B cell (primary cell): ENCODE data around the gene HDDC2. TPM values are rescaled to one million over a fixed set of nuclear protein-coding genes. Genes with fewer than 3 reads are reported as not detected.

ENCODE experiments used
- ATAC-seq: fragments of 200-7000 bp; cut with Tn5 transposase; one replicate; pipeline ENCODE4 v1.10.0; 2021; ENCODE audit warnings: low read depth, mild to moderate bottlenecking, moderate number of reproducible peaks, moderate library complexity
- CTCF ChIA-PET: fragments of 350-600 bp; sonication (Branson Sonifier 250); formaldehyde crosslinking; loops from one replicate; lab custom pipeline; 2021; ENCODE audit warnings: antibody characterized with exemption, inconsistent platforms; lab: Charles Lee
- POLR2A ChIA-PET: fragments of 350-600 bp; sonication (Branson Sonifier 250); formaldehyde crosslinking; loops from one replicate; lab custom pipeline; 2021; ENCODE audit warnings: antibody characterized with exemption; lab: Charles Lee
- DNase-seq: peaks from one replicate; pipeline ENCODE4 v3.0.0; 2013
- H2AFZ ChIP-seq: 2 replicates; pipeline ENCODE4 v1.6.1; 2012; ENCODE audit warnings: mild to moderate bottlenecking, low read depth, low read length; ENCODE audit not compliant: insufficient read depth, poor library complexity, severe bottlenecking
- H3K27ac ChIP-seq, 2 donors: 1 replicate in 1 of 2; 2 replicates in 1 of 2; pipeline ENCODE4 v1.5.1; 2012 to 2013; ENCODE audit warnings: low read length in 2 of 2, mild to moderate bottlenecking in 2 of 2, moderate library complexity in 1 of 2
- H3K27me3 ChIP-seq, 4 experiments: fragments of 200-600 bp in 1 of 4; sonication (generic) in 1 of 4; replicated peaks in 1 of 4; 1 replicate in 2 of 4; 2 replicates in 2 of 4; pipeline versions ENCODE4 v1.6.1 to v1.7.0; 2013 to 2016; ENCODE audit warnings: low read length in 3 of 4, mild to moderate bottlenecking in 2 of 4, mixed read lengths in 1 of 4, moderate library complexity in 1 of 4; ENCODE audit not compliant: insufficient read depth in 4 of 4, control insufficient read depth in 3 of 4; ENCODE audit errors: control extremely low read depth in 1 of 4
- H3K36me3 ChIP-seq, 2 experiments: replicated peaks in 1 of 2; 1 replicate in 1 of 2; 2 replicates in 1 of 2; pipeline versions ENCODE4 v1.6.1 to v1.7.1; 2013; ENCODE audit warnings: low read length in 1 of 2; ENCODE audit not compliant: insufficient read depth in 2 of 2, control insufficient read depth in 1 of 2; ENCODE audit errors: control extremely low read depth in 1 of 2, extremely low read depth in 1 of 2
- H3K4me1 ChIP-seq, 2 donors: fragments of 200-600 bp in 1 of 2; sonication (generic) in 1 of 2; 1 replicate in 1 of 2; 2 replicates in 1 of 2; pipeline versions ENCODE4 v1.5.1 to v1.6.1; 2013 to 2017; ENCODE audit warnings: low read length in 2 of 2; ENCODE audit not compliant: control insufficient read depth in 2 of 2, insufficient read depth in 2 of 2
- H3K4me2 ChIP-seq: replicated peaks from 2 replicates; pipeline ENCODE3; 2012; ENCODE audit warnings: mild to moderate bottlenecking, low read depth, low read length; ENCODE audit not compliant: poor library complexity, severe bottlenecking
- H3K4me3 ChIP-seq, 5 experiments: fragments of 200-600 bp in 1 of 5; sonication (generic) in 1 of 5; 1 replicate in 3 of 5; 2 replicates in 2 of 5; pipeline versions ENCODE4 v1.5.1 to v1.7.0; 2011 to 2016; ENCODE audit warnings: low read length in 4 of 5, mild to moderate bottlenecking in 4 of 5, low read depth in 2 of 5, control low read depth in 1 of 5, moderate library complexity in 1 of 5; ENCODE audit not compliant: insufficient read depth in 1 of 5; ENCODE audit errors: control extremely low read depth in 1 of 5, extremely low read depth in 1 of 5
- H3K79me2 ChIP-seq: fragments of 200-600 bp; sonication (generic); one replicate; pipeline ENCODE4 v1.6.0; 2016; ENCODE audit warnings: low read length; ENCODE audit not compliant: control insufficient read depth, insufficient read depth
- H3K9ac ChIP-seq: fragments of 200-600 bp; sonication (generic); 2 replicates; pipeline ENCODE4 v1.6.1; 2017; ENCODE audit warnings: mild to moderate bottlenecking, low read length, moderate library complexity
- H3K9me3 ChIP-seq, 3 donors: one replicate each; pipeline versions ENCODE4 v1.6.1 to v1.7.1; 2013; ENCODE audit warnings: low read length in 2 of 3; ENCODE audit not compliant: control insufficient read depth in 2 of 3, insufficient read depth in 1 of 3; ENCODE audit errors: control extremely low read depth in 1 of 3
- H4K20me1 ChIP-seq: 2 replicates; pipeline ENCODE4 v1.6.0; 2012; ENCODE audit warnings: mild to moderate bottlenecking, low read length; ENCODE audit not compliant: insufficient read depth, control insufficient read depth, poor library complexity, severe bottlenecking
- H3K27ac Mint-ChIP-seq: one replicate; pipeline ENCODE4 v1.8.0; 2021; ENCODE audit warnings: mixed read lengths
- H3K27me3 Mint-ChIP-seq: one replicate; pipeline ENCODE4 v1.8.0; 2021; ENCODE audit warnings: mixed read lengths
- H3K4me1 Mint-ChIP-seq: one replicate; pipeline ENCODE4 v1.8.0; 2021; ENCODE audit warnings: mixed read lengths
- H3K4me3 Mint-ChIP-seq: one replicate; pipeline ENCODE4 v1.8.0; 2021; ENCODE audit warnings: mixed read lengths
- H3K9me3 Mint-ChIP-seq: one replicate; pipeline ENCODE4 v1.8.0; 2022; ENCODE audit warnings: mixed read lengths; ENCODE audit not compliant: insufficient read depth
- EZH2 ChIP-seq: IDR thresholded peaks from 2 replicates; pipeline ENCODE4 v1.6.1; 2012; ENCODE audit warnings: borderline replicate concordance, low read depth, mild to moderate bottlenecking, moderate library complexity, low read length; ENCODE audit not compliant: insufficient read depth, poor library complexity, severe bottlenecking
- WGBS: methylation state at CpG from one replicate; pipeline ENCODE4 v1.1.5; 2013; ENCODE audit warnings: missing lambda C conversion rate; ENCODE audit not compliant: insufficient coverage; 5-methylcytosine and 5-hydroxymethylcytosine counted together
- intact Hi-C: fragments of 100-400 bp; cut with micrococcal nuclease; formaldehyde crosslinking; loops from one replicate; pipeline ENCODE4 v1.10.0; 2022
- polyA plus RNA-seq: library from polyadenylated mRNA; depleted of rRNA; stranded (reverse); fragments of >200 nt; gene quantifications from 2 replicates; pipeline ENCODE4 v1.2.3, GENCODE V29; 2012
- total RNA-seq, 2 donors: library from RNA; stranded (reverse); fragments of 120-200 nt in 1 of 2; gene quantifications; 1 replicate in 1 of 2; 2 replicates in 1 of 2; pipeline versions ENCODE4 v1.2.3 to v1.2.4, GENCODE V29; 2013 to 2022
- TF ChIP-seq, protein P1 (sequence below): fragments of 200-600 bp; IDR thresholded peaks from one replicate; pipeline ENCODE4 v1.8.0; 2022; ENCODE audit warnings: antibody characterized with exemption, mild to moderate bottlenecking

The HDDC2 gene
- total and polyA plus RNA-seq, 2 donors (not counting 1 experiment from before 2014, with no cell fraction given): 31.6 to 37.6 TPM

DNA sequence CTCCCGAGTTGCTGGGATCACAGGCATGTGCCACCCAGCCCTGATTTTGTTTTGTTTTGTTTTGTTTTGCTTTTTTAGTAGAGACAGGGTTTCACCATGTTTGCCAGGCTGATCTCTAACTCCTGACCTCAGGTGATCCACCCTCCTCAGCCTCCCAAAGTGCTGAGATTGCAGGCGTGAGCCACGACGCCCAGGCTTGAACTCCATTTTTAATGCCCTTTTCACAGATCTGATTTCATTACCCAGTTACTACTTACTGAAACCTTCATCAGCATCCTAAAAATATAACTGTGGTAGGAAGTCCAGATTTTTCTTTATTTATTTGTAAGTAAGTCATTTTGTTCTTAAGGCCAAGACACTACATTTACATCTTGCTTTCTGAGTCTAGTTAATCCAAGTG is 64.0 kb downstream of the HDDC2 start:
- ChIA-PET CTCF (no interaction called here), POLR2A (no interaction called here)
- ATAC-seq: no peak
- no peak overlapping the region for H2AFZ ChIP-seq
- no peak overlapping the region for H3K4me3 Mint-ChIP-seq
- 86% methylated on average over 2 of the region's 4 CpGs for WGBS
- no peaks in the 10 kb centered on the region for H3K4me1 Mint-ChIP-seq
- no peaks in the 10 kb centered on the region for H3K27me3 Mint-ChIP-seq
- H3K27ac ChIP-seq: no peak overlapping the region
- intact Hi-C loops: no loop called here
- no peak overlapping the region for H3K4me2 ChIP-seq
- DNase-seq: no peak
- H3K36me3 ChIP-seq: no peaks in the 10 kb centered on the region
- no peak overlapping the region for H3K27ac Mint-ChIP-seq
- H3K4me3 ChIP-seq: no peak overlapping the region
- H3K9me3 Mint-ChIP-seq: peaks cover 21% of the 10 kb centered on the region
- no peaks in the 10 kb centered on the region for H3K4me1 ChIP-seq
- no peak overlapping the region for H3K9ac ChIP-seq
- peaks cover 0 to 5% (median 0%) of the 10 kb centered on the region in 3 donors for H3K9me3 ChIP-seq
- H3K27me3 ChIP-seq: no peaks in the 10 kb centered on the region
- H4K20me1 ChIP-seq: no peaks in the 10 kb centered on the region
- TF ChIP-seq, protein P1, sequence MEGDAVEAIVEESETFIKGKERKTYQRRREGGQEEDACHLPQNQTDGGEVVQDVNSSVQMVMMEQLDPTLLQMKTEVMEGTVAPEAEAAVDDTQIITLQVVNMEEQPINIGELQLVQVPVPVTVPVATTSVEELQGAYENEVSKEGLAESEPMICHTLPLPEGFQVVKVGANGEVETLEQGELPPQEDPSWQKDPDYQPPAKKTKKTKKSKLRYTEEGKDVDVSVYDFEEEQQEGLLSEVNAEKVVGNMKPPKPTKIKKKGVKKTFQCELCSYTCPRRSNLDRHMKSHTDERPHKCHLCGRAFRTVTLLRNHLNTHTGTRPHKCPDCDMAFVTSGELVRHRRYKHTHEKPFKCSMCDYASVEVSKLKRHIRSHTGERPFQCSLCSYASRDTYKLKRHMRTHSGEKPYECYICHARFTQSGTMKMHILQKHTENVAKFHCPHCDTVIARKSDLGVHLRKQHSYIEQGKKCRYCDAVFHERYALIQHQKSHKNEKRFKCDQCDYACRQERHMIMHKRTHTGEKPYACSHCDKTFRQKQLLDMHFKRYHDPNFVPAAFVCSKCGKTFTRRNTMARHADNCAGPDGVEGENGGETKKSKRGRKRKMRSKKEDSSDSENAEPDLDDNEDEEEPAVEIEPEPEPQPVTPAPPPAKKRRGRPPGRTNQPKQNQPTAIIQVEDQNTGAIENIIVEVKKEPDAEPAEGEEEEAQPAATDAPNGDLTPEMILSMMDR: no peak
- TF ChIP-seq EZH2: no peak
- H3K79me2 ChIP-seq: no peaks in the 10 kb centered on the region

DNA sequence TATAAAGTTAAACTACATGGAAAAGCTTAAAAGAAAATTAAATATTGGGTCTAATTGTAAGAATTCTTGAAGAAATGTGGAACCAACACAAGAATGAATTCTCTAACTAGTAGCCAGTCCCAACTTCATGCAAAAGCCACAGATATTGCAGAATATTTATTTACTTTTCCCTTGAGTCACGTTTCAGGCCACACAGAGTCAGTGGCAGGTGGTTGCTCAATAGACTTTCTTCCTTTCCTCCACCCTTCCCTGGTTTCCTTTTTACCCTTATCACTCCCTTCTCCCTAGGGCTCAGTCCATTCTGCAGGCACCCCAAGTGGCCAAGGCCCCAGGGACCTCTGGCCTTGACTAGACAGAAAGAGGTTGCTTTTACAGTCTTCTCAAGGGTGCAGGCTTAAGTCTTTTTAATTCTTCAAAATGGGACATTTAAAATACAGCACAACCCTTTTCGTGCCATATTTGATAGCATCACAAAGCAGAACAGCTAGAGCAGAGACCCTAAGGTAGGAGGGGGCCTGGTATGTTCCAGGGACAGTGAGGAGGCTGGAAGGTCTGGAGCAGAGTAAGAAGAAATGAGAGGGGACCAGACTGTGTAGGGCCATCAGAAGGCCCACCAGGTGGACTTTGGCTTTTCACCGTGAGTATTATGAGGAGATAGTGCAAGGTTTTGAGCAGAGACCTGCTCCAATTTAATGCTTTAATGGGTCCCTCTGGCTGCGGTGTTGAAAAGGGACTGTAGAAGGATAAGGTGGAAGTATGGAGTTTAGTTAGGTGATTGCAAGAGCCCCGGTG is 65.0 kb downstream of the HDDC2 start:
- H3K27ac Mint-ChIP-seq: no peak overlapping the region
- no peak overlapping the region for H3K4me3 ChIP-seq
- WGBS: 97% methylated on average over 3 of the region's 5 CpGs
- intact Hi-C loops: no loop called here
- CTCF ChIA-PET: no interaction called here
- H3K4me1 Mint-ChIP-seq: no peaks in the 10 kb centered on the region
- ATAC-seq (no peak), DNase-seq (no peak)
- no peak overlapping the region for H3K27ac ChIP-seq
- POLR2A ChIA-PET: no interaction called here
- no peaks in the 10 kb centered on the region for H3K27me3 ChIP-seq
- no peak overlapping the region for H3K9ac ChIP-seq
- no peaks in the 10 kb centered on the region for H3K79me2 ChIP-seq
- no peaks in the 10 kb centered on the region for H3K36me3 ChIP-seq
- peaks cover 13% of the 10 kb centered on the region for H3K9me3 Mint-ChIP-seq
- no peak overlapping the region for H3K4me3 Mint-ChIP-seq
- TF ChIP-seq, protein P1: no peak
- no peak for TF ChIP-seq EZH2
- no peak overlapping the region for H2AFZ ChIP-seq
- H3K9me3 ChIP-seq: no peaks in the 10 kb centered on the region
- H3K27me3 Mint-ChIP-seq: no peaks in the 10 kb centered on the region
- H4K20me1 ChIP-seq: no peaks in the 10 kb centered on the region
- H3K4me1 ChIP-seq: no peaks in the 10 kb centered on the region
- no peak overlapping the region for H3K4me2 ChIP-seq
